Gastrocnemius medialis (tissue), 4 donors: ENCODE results near the gene MS4A13.

Experiments
- POLR2A ChIP-seq, 2 donors: fragments of 450-650 bp; IDR thresholded peaks; one replicate each; pipeline ENCODE4 v1.6.1; 2017; ENCODE audit warnings: antibody characterized with exemption in 2 of 2, mild to moderate bottlenecking in 2 of 2, moderate library complexity in 2 of 2
- TF ChIP-seq, protein P1 (sequence below), 5 experiments: fragments of 450-650 bp in 3 of 5; fragments of 200-600 bp in 2 of 5; sonication (generic) in 2 of 5; IDR thresholded peaks in 4 of 5; conservative IDR thresholded peaks in 1 of 5; 1 replicate in 4 of 5; 2 replicates in 1 of 5; pipeline ENCODE4 v1.5.1; 2016 to 2019; ENCODE audit warnings: antibody characterized with exemption in 5 of 5, mild to moderate bottlenecking in 3 of 5, moderate library complexity in 3 of 5

DNA sequence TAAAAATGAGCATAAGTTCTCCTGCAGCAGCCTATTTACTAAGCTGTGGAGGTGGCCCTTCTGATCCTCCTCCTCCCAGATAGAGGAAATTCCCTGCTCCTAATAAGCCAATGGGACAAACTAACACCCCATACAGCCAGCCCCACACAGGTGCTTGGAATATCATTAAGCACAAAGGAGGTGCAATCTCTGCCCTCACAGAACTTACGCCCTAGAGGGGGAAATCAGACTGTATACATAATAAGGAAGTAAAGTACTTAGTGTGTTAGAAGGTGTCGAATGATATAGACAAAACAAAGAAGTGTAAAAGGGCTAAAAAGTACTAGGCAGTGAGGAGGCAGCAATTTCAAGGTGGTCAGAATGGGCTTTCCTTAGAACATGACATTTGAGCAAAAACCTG, 16.8 kb upstream of the MS4A13 start:
- TF ChIP-seq POLR2A (IDR thresholded peaks at IDR 0.05): no peak
- TF ChIP-seq, protein P1, sequence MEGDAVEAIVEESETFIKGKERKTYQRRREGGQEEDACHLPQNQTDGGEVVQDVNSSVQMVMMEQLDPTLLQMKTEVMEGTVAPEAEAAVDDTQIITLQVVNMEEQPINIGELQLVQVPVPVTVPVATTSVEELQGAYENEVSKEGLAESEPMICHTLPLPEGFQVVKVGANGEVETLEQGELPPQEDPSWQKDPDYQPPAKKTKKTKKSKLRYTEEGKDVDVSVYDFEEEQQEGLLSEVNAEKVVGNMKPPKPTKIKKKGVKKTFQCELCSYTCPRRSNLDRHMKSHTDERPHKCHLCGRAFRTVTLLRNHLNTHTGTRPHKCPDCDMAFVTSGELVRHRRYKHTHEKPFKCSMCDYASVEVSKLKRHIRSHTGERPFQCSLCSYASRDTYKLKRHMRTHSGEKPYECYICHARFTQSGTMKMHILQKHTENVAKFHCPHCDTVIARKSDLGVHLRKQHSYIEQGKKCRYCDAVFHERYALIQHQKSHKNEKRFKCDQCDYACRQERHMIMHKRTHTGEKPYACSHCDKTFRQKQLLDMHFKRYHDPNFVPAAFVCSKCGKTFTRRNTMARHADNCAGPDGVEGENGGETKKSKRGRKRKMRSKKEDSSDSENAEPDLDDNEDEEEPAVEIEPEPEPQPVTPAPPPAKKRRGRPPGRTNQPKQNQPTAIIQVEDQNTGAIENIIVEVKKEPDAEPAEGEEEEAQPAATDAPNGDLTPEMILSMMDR (IDR thresholded peaks at IDR 0.05 in 4 of 5, conservative IDR thresholded peaks at IDR 0.05 in 1 of 5): no peak
